CD14-positive monocyte (primary cell): ENCODE data around the gene DHRS2. TPM values are rescaled to one million over a fixed set of nuclear protein-coding genes. Genes with fewer than 3 reads are reported as not detected.

Experiments
- DNase-seq, 3 donors: peaks; one replicate each; pipeline ENCODE4 v3.0.0-alpha.2; 2011 to 2022
- H2AFZ ChIP-seq: 2 replicates; pipeline ENCODE4 v1.6.0; 2012; ENCODE audit warnings: mild to moderate bottlenecking, low read depth, low read length, inconsistent platforms; ENCODE audit not compliant: insufficient read depth, poor library complexity, severe bottlenecking
- H3K27ac ChIP-seq, 2 donors: 1 replicate in 1 of 2; 2 replicates in 1 of 2; pipeline ENCODE4 v1.5.1; 2012 to 2013; ENCODE audit warnings: low read length in 2 of 2, control low read depth in 1 of 2, inconsistent platforms in 1 of 2, low read depth in 1 of 2, mild to moderate bottlenecking in 1 of 2
- H3K27me3 ChIP-seq, 2 donors: one replicate each; pipeline versions ENCODE4 v1.6.0 to v1.6.1; 2011 to 2013; ENCODE audit warnings: low read length in 2 of 2; ENCODE audit not compliant: control insufficient read depth in 2 of 2, insufficient read depth in 2 of 2
- H3K36me3 ChIP-seq, 2 donors: replicated peaks in 1 of 2; 1 replicate in 1 of 2; 2 replicates in 1 of 2; pipeline versions ENCODE4 v1.5.1 to v1.6.1; 2012 to 2013; ENCODE audit warnings: low read length in 2 of 2, control low read depth in 1 of 2, inconsistent platforms in 1 of 2, mild to moderate bottlenecking in 1 of 2; ENCODE audit not compliant: insufficient read depth in 2 of 2, control insufficient read depth in 1 of 2
- H3K4me1 ChIP-seq, 2 donors: 1 replicate in 1 of 2; 2 replicates in 1 of 2; pipeline versions ENCODE4 v1.5.1 to v1.6.1; 2012 to 2013; ENCODE audit warnings: low read length in 2 of 2, control low read depth in 1 of 2, inconsistent platforms in 1 of 2, mild to moderate bottlenecking in 1 of 2, moderate library complexity in 1 of 2; ENCODE audit not compliant: insufficient read depth in 2 of 2, control insufficient read depth in 1 of 2
- H3K4me2 ChIP-seq: replicated peaks from 2 replicates; pipeline ENCODE3; 2012; ENCODE audit warnings: low read length, moderate library complexity, mild to moderate bottlenecking; ENCODE audit not compliant: poor library complexity, severe bottlenecking; ENCODE audit errors: extremely low read depth
- H3K4me3 ChIP-seq, 3 experiments: fragments of 200-600 bp in 1 of 3; sonication (generic) in 1 of 3; replicated peaks in 1 of 3; 1 replicate in 2 of 3; 2 replicates in 1 of 3; pipeline ENCODE4 v1.5.1; 2011 to 2013; ENCODE audit warnings: low read length in 3 of 3, mild to moderate bottlenecking in 3 of 3, control low read depth in 2 of 3, low read depth in 2 of 3, inconsistent platforms in 1 of 3, moderate library complexity in 1 of 3
- H3K79me2 ChIP-seq: 2 replicates; pipeline ENCODE4 v1.6.0; 2012; ENCODE audit warnings: mild to moderate bottlenecking, control low read depth, inconsistent platforms, low read length, moderate library complexity; ENCODE audit not compliant: insufficient read depth
- H3K9ac ChIP-seq: 2 replicates; pipeline ENCODE4 v1.6.0; 2017; ENCODE audit warnings: low read length, mild to moderate bottlenecking; ENCODE audit not compliant: insufficient read depth, poor library complexity, severe bottlenecking
- H3K9me3 ChIP-seq, 2 donors: replicated peaks in 1 of 2; 1 replicate in 1 of 2; 2 replicates in 1 of 2; pipeline versions ENCODE4 v1.5.1 to v1.6.1; 2012 to 2013; ENCODE audit warnings: low read length in 2 of 2, control low read depth in 1 of 2; ENCODE audit not compliant: control insufficient read depth in 1 of 2, insufficient read depth in 1 of 2
- H4K20me1 ChIP-seq: 2 replicates; pipeline ENCODE4 v1.6.0; 2012; ENCODE audit warnings: mild to moderate bottlenecking, low read length, control low read depth, moderate library complexity; ENCODE audit not compliant: insufficient read depth
- H3K27ac Mint-ChIP-seq, 7 donors: one replicate each; pipeline ENCODE4 v1.8.0; 2020; ENCODE audit warnings: mild to moderate bottlenecking in 7 of 7, mixed read lengths in 7 of 7, moderate library complexity in 6 of 7, inconsistent platforms in 2 of 7
- H3K27me3 Mint-ChIP-seq, 3 donors: one replicate each; pipeline ENCODE4 v1.8.0; 2021 to 2022; ENCODE audit warnings: low read depth in 3 of 3, mild to moderate bottlenecking in 3 of 3, mixed read lengths in 3 of 3, moderate library complexity in 3 of 3, inconsistent platforms in 1 of 3
- H3K36me3 Mint-ChIP-seq, 2 donors: one replicate each; pipeline ENCODE4 v1.8.0; 2020; ENCODE audit warnings: mixed read lengths in 2 of 2, inconsistent platforms in 1 of 2, mild to moderate bottlenecking in 1 of 2
- H3K4me1 Mint-ChIP-seq: one replicate; pipeline ENCODE4 v1.8.0; 2020; ENCODE audit warnings: mild to moderate bottlenecking, mixed read lengths
- H3K4me3 Mint-ChIP-seq, 2 donors: one replicate each; pipeline ENCODE4 v1.8.0; 2020; ENCODE audit warnings: mild to moderate bottlenecking in 2 of 2, mixed read lengths in 2 of 2, moderate library complexity in 1 of 2
- H3K9me3 Mint-ChIP-seq, 7 donors: one replicate each; pipeline ENCODE4 v1.8.0; 2020 to 2022; ENCODE audit warnings: mixed read lengths in 7 of 7, mild to moderate bottlenecking in 6 of 7, moderate library complexity in 6 of 7, inconsistent platforms in 2 of 7
- CTCF ChIP-seq: fragments of 200-600 bp; IDR thresholded peaks from one replicate; pipeline ENCODE4 v1.8.0; 2022; ENCODE audit warnings: antibody characterized with exemption, mild to moderate bottlenecking
- WGBS: methylation state at CpG from one replicate; pipeline ENCODE4 v1.1.5; 2013; ENCODE audit warnings: missing lambda C conversion rate; ENCODE audit not compliant: insufficient coverage; 5-methylcytosine and 5-hydroxymethylcytosine counted together
- intact Hi-C, 2 donors: fragments of 100-400 bp; cut with micrococcal nuclease; formaldehyde crosslinking; loops; one replicate each; pipeline versions ENCODE4 v1.15.0 to v1.15.1; 2023
- polyA plus RNA-seq, 3 donors: library from polyadenylated mRNA; depleted of rRNA in 1 of 3; unstranded in 2 of 3; stranded (reverse) in 1 of 3; fragments of 300-500 nt in 2 of 3; fragments of >200 nt in 1 of 3; fragmentation: Illumina TruSeq in 2 of 3; gene quantifications; 1 replicate in 2 of 3; 2 replicates in 1 of 3; pipeline ENCODE4 v1.2.3, GENCODE V29; 2012 to 2021

DHRS2 gene
- polyA plus RNA-seq, 3 donors, result not detected

- WGBS, result 49% methylated on average over 3 of the region's 6 CpGs
- H3K9ac ChIP-seq, result no peak overlapping the region
- no peak for TF ChIP-seq CTCF
- DNase-seq, result no peak
- no peaks in the 10 kb centered on the region for H3K36me3 ChIP-seq
- H3K79me2 ChIP-seq, result no peaks in the 10 kb centered on the region
- H3K4me2 ChIP-seq, result no peak overlapping the region
- intact Hi-C loops, result no loop called here
- no peak overlapping the region for H3K4me3 ChIP-seq
- no peaks in the 10 kb centered on the region for H3K4me1 ChIP-seq
- Mint-ChIP-seq H3K27ac (peak overlapping the region in 1 of 7 donors; percentile 46), H3K36me3 (no peaks in the 10 kb centered on the region), H3K9me3 (peaks cover 0 to 6% (median 2%) of the 10 kb centered on the region in 7 donors), H3K4me1 (peaks cover 5% of the 10 kb centered on the region), H3K27me3 (peaks cover 2% of the 10 kb centered on the region in 3 donors), H3K4me3 (no peak overlapping the region)
- no peaks in the 10 kb centered on the region for H4K20me1 ChIP-seq
- H2AFZ ChIP-seq, result no peak overlapping the region
- no peaks in the 10 kb centered on the region for H3K9me3 ChIP-seq
- no peak overlapping the region for H3K27ac ChIP-seq
- H3K27me3 ChIP-seq, result no peaks in the 10 kb centered on the region
Measured at GRCh38 chr14:23605931-23606585, 30.1 kb upstream of the DHRS2 start.

GRCh38 chr14:23608454-23608853 is 27.7 kb upstream of the DHRS2 start:
- Histone ChIP-seq H2AFZ (no peak overlapping the region), H3K4me3 (no peak overlapping the region), H3K4me1 (no peaks in the 10 kb centered on the region), H3K27ac (no peak overlapping the region), H3K9ac (no peak overlapping the region), H3K79me2 (no peaks in the 10 kb centered on the region), H3K9me3 (no peaks in the 10 kb centered on the region), H3K4me2 (no peak overlapping the region), H4K20me1 (no peaks in the 10 kb centered on the region), H3K36me3 (no peaks in the 10 kb centered on the region), H3K27me3 (no peaks in the 10 kb centered on the region)
- Mint-ChIP-seq H3K4me3 (no peak overlapping the region), H3K27me3 (peaks cover 2% of the 10 kb centered on the region in 3 donors), H3K27ac (no peak overlapping the region), H3K4me1 (peaks cover 7% of the 10 kb centered on the region), H3K9me3 (peaks cover 0 to 6% (median 0%) of the 10 kb centered on the region in 7 donors), H3K36me3 (no peaks in the 10 kb centered on the region)
- intact Hi-C loops, result no loop called here
- no peak for DNase-seq
- TF ChIP-seq CTCF, result no peak
- 80% methylated on average over 1 of the region's 1 CpG for WGBS
